Measurements from ENCODE around the gene PRAC1. TPM values are rescaled to one million over a fixed set of nuclear protein-coding genes. Genes with fewer than 3 reads are reported as not detected.

PRAC1 gene
- total and polyA plus RNA-seq, 2 donors (not counting 3 experiments of a cell fraction or from before 2014, with no cell fraction given): not detected

DNA sequence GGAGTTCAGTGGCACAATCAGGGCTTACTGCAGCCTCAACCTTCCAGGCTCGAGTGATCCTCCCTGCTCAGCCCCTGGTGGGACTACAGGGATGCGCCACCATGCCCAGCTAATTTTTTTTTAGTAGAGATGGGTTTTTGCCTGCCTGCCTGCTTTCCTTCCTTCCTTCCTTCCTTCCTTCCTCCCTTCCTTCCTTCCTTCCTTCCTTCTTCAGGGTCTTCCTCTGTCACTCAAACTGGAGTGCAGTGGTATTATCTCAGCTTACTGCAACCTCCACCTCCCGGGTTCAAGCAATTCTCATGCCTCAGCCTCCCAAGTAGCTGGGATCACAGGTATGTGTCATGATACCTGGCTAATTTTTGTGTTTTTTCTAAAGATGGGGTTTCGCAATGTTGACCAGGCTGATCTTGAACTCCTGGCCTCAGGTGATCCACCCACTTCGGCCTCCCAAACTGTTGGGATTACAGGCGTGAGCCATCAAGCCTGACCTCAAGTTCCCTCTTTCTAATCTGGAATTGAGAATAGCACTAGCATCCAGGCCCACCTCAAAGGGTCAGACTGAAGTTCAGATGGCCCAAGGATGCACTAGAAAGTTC is 45.3 kb downstream of the PRAC1 start:
- FAIRE-seq (no peak), DNase-seq (ENCODE audit: low read depth, low spot score) (no peak)
- intact Hi-C loops (cut with micrococcal nuclease): no loop called here
- H3K9ac ChIP-seq (replicated peaks; ENCODE audit: extremely low read depth, insufficient read depth, low read length): no peak overlapping the region
- H2AFZ ChIP-seq (ENCODE audit: low read depth, low read length): no peak overlapping the region
- H3K9me3 ChIP-seq (replicated peaks; ENCODE audit: control insufficient read depth, insufficient read depth, low read length): no peaks in the 10 kb centered on the region
- H3K36me3 ChIP-seq (ENCODE audit: control insufficient read depth in 2 of 2, extremely low read depth in 1 of 2, insufficient read depth in 2 of 2, low read length in 2 of 2): no peaks in the 10 kb centered on the region
- no peaks in the 10 kb centered on the region for H3K9me1 ChIP-seq (replicated peaks; ENCODE audit: control insufficient read depth, extremely low read depth, insufficient read depth, low read length)
- no peaks in the 10 kb centered on the region for H4K20me1 ChIP-seq (replicated peaks; ENCODE audit: control insufficient read depth, extremely low read depth, insufficient read depth, low read length)
- H3K27me3 ChIP-seq (ENCODE audit: control insufficient read depth in 2 of 2, insufficient read depth in 2 of 2, low read length in 2 of 2): peaks cover 13 to 21% of the 10 kb centered on the region in 2 experiments
- H3K4me1 ChIP-seq (ENCODE audit: control insufficient read depth, extremely low read depth, insufficient read depth, low read length): no peaks in the 10 kb centered on the region
- H3K79me2 ChIP-seq (ENCODE audit: control insufficient read depth, insufficient read depth, low read length): no peaks in the 10 kb centered on the region
- ChIA-PET CTCF (interaction anchor here (1.0 to 9.4 kb wide), 9 partner anchors 8 to 356 kb away, joined by 4 to 220 read pairs (median 6); no protein-coding TSS in a partner anchor), POLR2A (no interaction called here)
- dilution Hi-C loops (cut with MboI; ENCODE audit: extremely low pct_ligation_motif_present, low sequenced_read_pairs): no loop called here
- no TSS peak for BruUV-seq (replicated peaks)
- H3K4me2 ChIP-seq (ENCODE audit: insufficient read depth, low read length): no peak overlapping the region
- H3K27ac ChIP-seq (ENCODE audit: insufficient read depth, low read depth, low read length): no peak overlapping the region
- TF ChIP-seq, protein P1, sequence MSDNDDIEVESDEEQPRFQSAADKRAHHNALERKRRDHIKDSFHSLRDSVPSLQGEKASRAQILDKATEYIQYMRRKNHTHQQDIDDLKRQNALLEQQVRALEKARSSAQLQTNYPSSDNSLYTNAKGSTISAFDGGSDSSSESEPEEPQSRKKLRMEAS (IDR thresholded peaks at IDR 0.05; ENCODE audit: insufficient read depth, insufficient read length): no peak
- TF ChIP-seq EZH2 (IDR thresholded peaks at IDR 0.05; ENCODE audit: borderline replicate concordance, low read depth, low read length, severe bottlenecking) (no peak), JUN (IDR thresholded peaks at IDR 0.05; ENCODE audit: borderline replicate concordance, insufficient read depth, insufficient read length, low read depth) (no peak), FOS (IDR thresholded peaks at IDR 0.05; ENCODE audit: borderline replicate concordance, insufficient read depth, low read length) (no peak), POLR2A (IDR thresholded peaks at IDR 0.05; ENCODE audit: low read depth, low read length) (no peak), POLR2AphosphoS5 (IDR thresholded peaks at IDR 0.05; ENCODE audit: insufficient read depth, low read depth, low read length) (no peak), GATA2 (IDR thresholded peaks at IDR 0.05; ENCODE audit: insufficient read depth, insufficient read length, low read depth, low read length) (no peak), MYC (IDR thresholded peaks at IDR 0.05; ENCODE audit: low read depth, low read length) (no peak)
- no peak overlapping the region for H3K4me3 ChIP-seq (replicated peaks in 1 of 3; ENCODE audit: insufficient read depth in 1 of 3, low read depth in 1 of 3, low read length in 3 of 3)
